HG02571 (cell line): ENCODE measurements around the gene SKP1.
"Not testable (repeated sequence)": the region's sequence is repeated elsewhere in the genome, so short reads cannot be mapped to it uniquely, and the experiment has no call there.

Experiments
- ATAC-seq: cut with Tn5 transposase; IDR thresholded peaks from one replicate; pipeline ENCODE4 v1.9.1; 2021; ENCODE audit warnings: mild to moderate bottlenecking, moderate library complexity; ENCODE audit not compliant: unreplicated experiment

Gene SKP1

DNA sequence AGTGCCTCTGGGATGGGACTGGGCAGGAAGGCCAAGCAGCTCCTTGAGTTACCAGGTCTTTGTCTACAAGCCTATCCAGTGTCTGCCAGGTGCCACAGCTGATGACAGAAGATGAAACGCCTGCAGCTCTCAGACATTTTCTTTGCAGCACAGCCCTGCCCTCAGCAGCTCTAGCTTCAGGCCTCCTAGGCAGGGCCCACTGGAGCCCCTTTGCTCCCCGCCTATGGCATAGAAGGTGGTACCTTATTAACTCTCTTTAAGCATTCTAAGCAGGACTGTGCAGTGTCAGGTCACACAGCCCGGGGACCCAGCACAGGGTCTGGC lies 1.3 kb upstream of the SKP1 start:
- no peak for ATAC-seq

DNA sequence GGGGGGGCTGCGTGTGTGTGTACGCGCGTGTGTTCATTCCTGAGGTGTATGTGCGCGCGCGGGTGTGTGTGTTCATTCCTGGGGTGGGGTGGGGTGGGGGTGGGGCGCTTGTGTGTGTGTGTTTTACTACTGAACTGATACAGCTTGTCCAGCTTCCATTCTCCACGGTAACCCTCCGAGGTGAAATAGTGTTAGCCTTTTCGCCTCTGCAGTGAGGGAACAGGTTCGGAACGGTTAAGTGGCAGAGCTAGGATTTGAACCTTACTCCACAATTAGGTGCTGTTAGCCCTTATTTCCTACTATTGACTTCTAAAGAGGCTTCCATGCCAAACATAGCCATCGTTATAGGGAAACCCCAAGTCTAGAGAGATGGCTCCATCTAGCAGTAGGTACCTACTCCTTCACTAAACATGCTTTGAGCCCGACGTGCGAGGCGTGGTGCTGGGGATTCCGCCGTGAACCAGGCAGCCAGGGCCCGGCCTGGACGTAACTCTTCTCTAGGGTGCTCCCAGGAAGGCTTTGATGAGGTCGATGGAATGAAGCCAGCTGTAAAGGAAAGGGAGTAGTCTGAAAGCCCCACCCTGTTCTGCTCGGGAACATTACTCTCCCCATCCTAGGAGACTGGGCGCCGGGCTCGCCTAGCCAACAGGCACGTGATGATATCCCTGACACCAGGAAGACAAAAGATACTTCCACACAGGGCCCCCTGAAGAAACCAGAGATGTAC lies 782 bp upstream of the SKP1 start:
- ATAC-seq, result no peak

DNA sequence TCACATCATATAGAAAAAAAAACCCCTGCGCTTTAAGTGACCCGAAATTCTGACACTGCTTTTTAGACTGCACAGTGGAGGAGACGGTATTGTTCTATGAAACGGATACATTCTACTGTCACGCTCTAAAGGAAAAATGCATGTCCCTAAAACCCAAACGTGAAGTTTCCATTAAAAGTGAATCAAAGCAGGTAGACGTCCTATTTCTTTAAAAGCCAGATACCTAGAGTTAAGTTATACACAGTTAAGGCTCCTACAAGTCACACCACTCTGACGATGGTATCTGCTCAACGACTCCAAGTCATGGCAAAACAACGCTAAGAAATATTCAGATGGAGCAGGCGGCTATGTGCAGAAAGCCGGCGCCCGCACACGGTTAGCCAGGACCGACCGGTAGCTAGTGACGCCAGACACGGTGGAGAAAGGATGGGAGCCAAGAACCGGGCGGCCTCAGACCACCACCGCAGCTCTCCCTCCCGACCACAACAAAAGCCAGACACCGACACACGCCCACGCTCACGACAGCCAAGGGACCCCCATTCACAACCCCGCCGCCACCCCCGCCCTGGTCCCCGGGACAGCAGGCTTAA lies 734 bp downstream of the SKP1 start:
- ATAC-seq, result peak; percentile 23

DNA sequence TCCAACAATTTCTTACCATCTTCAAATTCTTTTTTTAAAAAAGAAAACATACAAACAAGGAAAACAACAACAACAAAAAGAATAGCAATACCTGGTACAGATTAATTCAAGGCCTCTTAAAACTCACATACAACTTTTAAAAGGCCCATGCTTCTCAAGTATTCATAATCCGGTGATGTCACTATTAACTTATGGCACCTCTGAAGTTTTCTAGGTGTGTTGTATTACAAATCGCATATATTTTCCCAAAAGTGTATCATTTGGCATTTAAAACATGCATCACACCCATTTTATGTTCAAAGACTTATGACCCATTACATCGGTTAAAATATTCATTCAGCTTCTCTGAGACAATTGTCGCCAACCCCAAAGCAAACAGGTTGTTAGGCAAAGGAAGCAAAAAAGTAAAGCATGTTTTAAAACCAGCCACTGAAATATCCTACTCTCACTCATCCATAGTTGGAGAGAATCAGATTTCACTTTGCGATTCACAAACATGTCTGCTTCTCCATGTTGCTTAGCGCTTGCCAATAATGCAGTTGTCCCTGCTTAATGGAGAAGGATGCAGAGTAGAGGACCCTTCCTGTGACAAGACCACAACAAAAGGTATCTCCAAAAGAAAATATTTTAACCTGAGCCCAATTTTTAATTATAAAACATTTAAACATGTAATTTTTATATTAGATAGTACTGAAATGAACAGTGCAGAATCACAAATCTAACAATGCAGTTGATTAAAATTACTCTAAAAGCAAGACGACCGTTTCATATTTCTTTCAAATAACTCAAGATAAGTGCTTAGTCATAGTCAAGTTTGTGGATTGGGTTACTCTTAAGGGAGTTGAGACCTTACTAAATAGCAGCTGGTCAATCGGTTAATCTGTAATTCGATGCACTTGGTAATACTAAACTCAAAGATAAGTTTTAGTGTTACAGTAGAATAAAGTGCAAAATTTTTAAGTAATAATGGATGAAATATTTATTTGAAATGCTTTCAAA lies 1.6 kb downstream of the SKP1 start:
- no peak for ATAC-seq

DNA sequence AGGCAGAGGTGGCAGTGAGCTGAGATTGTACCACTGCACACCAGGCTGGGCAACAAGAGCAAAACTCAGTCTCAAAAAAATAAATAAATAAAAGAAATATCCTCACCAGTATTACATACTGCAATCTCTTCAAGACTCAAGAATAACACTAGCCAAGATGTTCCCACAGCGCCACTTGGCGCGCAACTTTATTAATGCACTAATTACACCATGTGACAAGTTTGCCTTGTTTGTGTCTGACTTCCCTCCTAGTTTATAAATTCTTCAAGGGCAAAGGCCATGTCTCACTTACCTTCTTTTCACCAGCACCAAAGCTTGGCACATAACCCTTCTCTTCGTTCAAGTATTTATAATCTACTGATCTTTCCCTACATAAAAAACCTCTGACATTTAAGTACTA lies 4.8 kb downstream of the SKP1 start:
- ATAC-seq, result no peak

DNA sequence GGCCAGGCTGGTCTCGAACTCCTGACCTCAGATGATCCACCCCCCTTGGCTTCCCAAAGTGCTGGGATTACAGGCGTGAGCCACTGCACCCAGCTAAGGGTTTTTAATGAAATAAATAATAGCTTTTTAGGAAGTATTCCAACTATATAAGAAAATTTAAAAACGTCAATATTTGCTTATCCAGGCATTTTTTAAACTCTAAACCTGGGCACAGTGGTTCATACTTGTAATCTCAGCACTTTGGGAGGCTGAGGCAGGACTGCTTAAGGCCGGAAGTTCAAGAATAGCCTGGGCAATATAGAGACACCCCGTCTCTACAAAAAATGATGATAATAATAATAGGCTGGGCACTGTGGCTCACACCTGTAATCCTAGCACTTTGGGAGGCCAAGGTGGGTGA lies 14.2 kb downstream of the SKP1 start:
- ATAC-seq, result no peak

DNA sequence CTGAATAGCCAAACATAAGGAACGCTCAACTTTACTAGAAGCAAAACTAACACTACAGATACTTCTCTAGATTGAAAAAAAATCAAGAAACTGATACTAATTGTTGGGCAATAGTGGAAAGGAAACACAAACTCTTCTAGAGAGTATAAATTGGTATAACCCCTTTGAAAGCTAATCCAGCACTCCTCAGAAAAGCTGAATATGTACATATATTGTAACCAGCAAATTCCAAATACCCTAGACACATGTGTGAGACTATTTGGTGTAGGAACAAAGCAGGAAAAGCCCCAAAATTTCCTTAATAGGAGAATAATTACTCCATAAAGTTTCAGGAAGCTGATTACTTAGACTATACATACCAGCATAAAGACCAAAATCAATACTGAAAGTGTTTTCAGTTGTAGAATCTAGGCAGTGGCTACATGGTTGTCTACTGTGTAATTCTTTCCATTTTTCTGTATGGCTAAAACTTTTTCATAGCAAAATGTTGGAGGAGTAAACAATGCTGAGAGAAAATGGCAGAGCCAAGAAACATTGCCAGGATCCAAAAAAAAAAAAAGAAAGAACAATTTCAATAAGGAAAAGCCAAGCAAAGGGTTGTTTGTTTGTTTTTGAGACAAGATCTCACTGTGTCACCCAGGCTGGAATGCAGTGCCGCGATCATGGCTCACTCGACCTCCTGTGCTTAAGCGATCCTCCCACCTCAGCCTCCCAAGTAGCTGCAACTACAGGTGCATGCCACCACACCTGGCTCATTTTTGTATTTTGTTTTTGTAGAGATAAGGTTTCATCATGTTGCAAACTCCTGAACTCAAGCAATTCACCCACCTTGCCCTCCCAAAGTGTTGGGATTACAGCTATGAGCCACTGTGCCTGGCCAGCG lies 15.0 kb downstream of the SKP1 start:
- ATAC-seq, result no peak

DNA sequence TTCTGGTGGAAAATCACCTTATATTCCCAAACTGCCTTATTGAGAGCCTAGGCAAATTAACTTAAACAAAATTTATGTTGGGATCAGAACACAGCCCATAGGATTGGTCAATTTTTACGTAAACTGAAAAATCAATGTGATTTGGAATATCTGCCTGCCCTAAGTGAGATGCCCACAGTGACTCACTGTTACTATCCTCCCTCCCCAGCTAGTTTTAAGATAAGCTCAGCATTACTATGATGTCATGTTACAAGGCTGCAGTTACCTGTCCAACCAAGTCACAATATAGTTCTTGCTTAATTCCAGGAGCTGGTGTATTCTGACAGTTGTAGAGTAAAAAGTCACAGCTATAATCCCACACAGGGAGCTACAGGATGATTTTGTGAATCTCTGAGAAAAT lies 23.1 kb downstream of the SKP1 start:
- no peak for ATAC-seq

DNA sequence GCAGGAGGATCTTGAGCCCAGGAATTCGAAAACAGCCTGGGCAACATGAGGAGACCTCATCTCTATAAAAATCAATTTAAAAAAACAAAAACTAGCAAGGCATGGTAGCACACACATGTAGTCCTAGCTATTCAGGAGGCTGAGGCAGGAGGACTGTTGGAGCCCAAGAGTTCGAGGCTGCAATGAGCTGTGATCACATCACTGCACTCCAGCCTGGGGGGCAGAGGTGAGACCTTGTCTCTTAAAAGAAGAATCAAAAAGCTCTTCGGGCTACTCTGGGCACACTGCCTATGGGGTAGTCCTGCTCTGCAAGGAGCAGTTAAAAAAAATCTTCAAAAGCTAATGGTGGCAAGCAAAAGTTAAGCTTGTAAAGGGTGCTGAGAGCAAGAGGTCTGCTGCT lies 23.5 kb downstream of the SKP1 start:
- ATAC-seq, result no peak

DNA sequence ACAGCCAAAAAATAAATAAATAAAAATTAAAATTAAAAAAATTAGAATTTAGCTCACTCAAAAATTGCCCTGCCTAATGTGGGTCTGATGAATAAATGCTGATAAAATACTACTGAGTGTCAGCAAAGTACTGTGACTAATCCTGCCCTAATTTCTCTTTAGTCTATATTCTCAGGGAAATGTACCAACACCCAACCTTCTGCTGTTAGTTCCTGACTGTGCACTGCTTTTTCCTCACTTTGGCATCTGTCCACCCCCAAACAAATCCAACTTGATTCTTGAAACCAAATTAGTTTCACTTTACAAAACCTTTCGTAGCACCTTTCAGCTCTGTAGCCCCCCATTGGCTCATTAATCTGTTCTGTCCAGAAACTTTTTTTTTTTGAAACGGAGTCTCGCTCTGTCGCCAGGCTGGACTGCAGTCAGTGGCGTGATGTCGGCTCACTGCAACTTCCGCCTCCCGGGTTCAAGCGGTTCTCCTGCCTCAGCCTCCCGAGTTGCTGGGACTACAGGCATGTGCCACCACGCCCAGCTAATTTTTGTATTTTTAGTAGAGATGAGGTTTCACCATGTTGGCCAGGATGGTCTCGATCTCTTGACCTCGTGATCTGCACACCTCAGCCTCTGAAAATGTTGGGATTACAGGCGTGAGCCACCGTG lies 24.4 kb downstream of the SKP1 start:
- ATAC-seq, result not testable (repeated sequence)

DNA sequence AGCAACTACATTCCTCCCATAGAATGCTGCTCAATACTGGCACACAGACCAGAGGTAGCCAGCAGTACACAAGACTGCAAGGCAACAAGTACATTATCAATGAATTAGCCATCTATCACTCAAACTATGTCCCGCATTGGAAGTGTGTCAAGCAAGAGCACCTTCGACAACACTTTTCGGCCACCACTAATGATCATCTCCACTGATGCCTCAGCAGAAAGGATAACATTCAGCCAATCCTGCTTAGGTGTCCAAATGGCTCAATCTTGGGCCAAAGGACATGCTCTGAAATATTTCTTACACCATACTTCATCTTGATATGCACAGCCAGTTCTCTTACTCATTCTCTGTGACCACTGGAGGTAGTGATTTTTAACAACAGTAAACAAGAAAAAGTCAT lies 25.0 kb downstream of the SKP1 start:
- no peak for ATAC-seq

DNA sequence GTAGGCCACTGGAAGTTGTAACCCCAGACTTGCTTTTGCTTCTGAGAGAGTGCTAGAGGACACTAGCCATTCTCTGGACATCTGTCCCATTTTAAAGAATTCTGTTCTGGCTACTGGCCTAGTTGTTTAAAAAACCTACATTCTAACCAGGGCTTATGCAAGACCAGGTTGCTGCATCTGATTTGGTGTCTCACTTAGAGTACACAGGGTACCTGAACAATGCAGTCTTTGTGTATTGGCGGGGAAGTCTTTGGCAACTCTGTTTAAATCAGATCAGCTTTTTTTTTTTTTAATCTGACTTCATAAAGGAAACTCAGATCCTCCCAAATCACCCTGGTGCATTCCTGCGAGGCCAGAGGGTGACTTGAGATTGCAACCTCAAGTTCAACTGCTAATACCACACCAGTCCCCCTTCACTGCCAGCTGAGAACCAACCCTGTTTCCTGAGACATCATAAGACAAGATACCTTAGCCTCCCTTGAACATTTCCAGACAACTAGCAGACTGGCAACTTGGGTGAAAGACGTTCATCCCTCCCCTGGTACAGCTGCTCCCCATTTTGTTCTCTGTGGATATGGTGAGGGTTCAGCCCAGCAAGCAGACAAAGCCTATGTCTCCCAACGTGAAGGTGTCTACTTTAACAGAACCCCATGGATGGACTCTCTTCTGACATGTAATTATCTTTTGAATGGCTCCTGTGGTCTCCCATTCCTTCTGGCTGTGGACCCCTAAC lies 27.0 kb downstream of the SKP1 start:
- ATAC-seq, result no peak

DNA sequence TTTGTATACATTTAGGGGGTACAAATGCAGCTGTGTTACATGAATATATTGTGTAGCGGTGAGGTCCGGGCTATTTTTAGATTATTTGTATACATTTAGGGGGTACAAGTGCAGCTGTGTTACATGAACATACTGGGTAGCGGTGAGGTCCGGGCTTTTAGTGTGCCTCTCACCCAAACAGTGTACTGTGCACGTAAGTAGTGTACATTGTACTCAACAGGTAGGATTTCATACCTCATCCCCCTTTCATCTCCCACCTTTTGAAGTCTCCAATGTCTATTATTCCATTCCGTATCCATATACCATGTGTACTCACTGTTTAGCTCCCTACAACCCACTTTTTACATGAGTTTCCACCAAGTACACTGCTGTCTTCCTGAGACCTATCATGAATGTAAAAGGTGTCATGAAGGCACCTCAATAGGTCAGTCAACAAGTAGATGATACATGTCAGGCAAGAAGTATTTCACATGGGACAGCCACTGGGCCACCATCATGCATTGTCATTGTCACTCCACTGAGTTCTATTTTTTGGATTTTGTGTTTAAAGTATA lies 27.7 kb downstream of the SKP1 start:
- ATAC-seq, result no peak

DNA sequence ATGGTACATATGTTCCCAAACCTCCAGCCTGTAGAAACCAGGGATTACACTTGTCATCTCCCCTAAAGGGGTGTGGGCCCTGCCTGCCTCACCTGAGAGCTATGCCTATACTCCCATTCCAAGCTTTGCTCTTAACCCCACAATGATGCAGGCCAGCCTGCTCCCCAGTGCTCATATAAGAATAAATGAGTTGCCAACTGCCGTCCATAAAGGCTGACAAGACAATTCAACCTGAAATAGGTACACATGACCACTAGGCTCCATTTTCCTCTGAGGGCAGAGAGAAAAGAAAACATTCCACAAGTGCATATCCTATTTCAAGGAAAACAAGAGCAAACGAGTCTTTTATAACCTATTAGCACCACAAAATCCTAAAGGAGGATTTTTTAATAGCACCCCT lies 28.4 kb downstream of the SKP1 start:
- no peak for ATAC-seq

DNA sequence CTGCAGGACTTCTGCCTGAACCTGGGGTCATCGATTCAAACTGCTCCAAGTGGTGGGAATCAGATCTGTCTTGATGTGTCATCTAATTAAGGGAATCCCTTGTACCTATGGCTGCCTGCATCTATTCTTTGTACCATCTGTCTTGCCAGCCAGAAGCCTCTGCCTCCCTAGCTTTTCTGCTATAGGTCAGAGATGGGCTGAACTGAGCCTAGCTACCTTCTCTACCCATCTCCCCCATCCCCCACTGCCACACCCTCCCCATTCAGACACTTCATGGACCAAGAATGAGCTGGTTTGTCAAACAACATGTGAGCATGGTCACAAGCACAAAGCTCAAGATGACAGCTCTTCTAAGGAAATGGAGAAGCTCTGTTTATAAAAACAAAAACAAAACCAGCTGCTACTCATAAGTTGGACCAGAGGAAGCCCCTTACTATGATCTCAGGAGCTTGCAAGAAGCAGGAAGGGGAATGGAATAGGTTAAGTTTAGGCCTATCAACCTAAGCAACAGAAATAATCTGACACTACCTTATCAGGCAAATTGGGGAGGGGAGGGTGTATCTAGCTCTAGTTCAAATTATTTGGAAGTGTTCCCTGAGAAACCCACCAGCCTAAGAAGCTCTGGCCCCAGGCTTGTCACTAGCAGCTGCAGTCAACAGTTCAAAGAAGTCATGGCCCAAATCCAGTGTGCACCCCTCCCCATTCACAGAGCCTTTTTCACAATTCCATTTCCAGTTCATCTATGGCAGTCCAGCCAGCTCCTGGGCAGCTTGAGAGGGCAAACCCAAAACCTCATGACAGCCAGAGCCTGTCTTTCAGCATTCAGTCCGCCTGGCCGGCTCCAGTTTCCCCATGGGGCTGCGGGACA lies 29.9 kb downstream of the SKP1 start:
- no peak for ATAC-seq

DNA sequence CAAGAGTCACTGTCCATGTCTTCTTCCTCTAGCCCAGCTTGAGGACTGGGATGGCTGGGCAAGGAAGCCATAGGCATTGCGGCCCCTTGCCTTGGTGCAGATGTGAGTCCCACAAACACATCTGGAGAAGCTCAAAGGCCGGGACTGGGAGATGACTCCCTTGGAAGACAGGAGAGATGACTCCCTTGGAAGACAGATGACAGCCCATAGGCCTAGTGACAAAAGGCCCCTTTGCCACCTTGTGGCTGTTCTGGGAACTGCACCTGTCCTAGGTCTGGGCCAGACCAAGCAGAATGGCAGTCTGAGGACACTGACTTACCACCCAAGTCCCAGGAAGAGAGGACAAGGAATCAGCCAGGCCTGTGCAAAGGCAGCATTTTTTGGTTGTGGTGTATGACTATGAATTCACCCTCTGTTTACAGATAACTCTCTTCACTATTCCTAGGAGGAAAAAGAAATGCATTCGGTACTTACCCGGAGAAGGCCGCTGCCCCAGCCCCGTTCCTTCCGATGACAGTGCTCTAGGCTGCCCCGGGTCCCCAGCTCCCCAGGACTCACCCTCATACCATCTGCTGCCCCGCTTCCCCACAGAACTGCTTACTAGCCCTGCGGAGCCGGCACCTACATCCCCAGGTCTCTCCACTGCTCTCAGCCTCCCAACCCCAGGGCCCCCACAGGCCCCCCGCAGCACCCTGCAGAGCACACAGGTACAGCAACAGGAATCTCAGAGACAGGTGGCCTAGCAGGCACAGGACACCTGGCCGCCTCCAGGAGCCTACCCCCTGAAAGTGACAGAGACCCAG lies 30.8 kb downstream of the SKP1 start:
- ATAC-seq, result peak; percentile 57

DNA sequence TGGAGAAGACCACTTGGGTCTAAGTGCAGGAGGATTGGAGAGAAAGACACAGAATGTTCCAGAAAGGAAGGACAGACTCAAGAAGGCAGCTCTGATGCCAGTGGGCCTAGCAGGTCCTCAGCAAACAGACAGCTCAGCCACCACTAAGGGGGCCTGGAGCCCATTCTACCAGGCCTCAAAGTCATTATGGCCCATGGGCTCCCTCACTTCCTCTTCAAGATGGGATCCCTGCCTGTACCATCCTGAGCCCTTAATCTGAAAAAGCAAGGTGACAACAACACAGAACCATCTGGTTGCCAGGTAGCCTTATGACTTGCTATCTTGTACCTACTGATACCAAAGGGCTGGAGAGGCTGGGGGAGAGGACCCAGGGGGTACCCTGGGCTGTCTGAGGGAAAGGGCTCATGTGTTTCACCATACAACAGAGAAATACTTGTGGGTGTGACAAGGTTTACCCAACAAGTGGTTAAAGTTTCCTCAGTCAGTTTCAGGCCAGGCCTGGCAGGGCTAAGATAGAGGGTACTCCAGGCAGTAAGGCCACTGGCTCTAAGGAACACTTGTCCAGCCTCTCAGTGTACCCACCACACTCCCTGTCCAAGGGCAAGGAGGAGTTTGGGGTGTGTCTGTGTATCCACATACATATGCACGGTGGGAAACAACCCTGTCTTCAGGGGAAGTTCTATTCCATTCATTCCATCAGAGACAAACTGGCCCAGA lies 31.6 kb downstream of the SKP1 start:
- ATAC-seq, result no peak
